Progenitor cell of endocrine pancreas (in vitro differentiated cells): ENCODE data around the gene RNF17. TPM values are rescaled to one million over a fixed set of nuclear protein-coding genes. Genes with fewer than 3 reads are reported as not detected.

Source experiments
- DNase-seq: peaks from one replicate; pipeline ENCODE4 v3.0.0; 2021; ENCODE audit warnings: low spot score; ENCODE audit not compliant: unreplicated experiment
- H3K27ac Mint-ChIP-seq: 2 replicates; pipeline ENCODE4 v1.8.0; 2021; ENCODE audit warnings: mild to moderate bottlenecking, moderate library complexity, mixed read lengths
- H3K27me3 Mint-ChIP-seq: 2 replicates; pipeline ENCODE4 v1.8.0; 2021; ENCODE audit warnings: mixed read lengths
- H3K36me3 Mint-ChIP-seq: 2 replicates; pipeline ENCODE4 v1.8.0; 2022; ENCODE audit warnings: mixed read lengths; ENCODE audit not compliant: insufficient read depth
- H3K4me1 Mint-ChIP-seq: 2 replicates; pipeline ENCODE4 v1.8.0; 2021; ENCODE audit warnings: low read depth, mixed read lengths
- H3K4me3 Mint-ChIP-seq: 2 replicates; pipeline ENCODE4 v1.8.0; 2021; ENCODE audit warnings: low read depth, mild to moderate bottlenecking, moderate library complexity, mixed read lengths
- H3K9me3 Mint-ChIP-seq: 2 replicates; pipeline ENCODE4 v1.8.0; 2021; ENCODE audit warnings: low read depth, mixed read lengths
- long read RNA-seq: library from polyadenylated mRNA; unstranded; transcript quantifications from one replicate; pipeline ENCODE4 v2.0.0, GENCODE V29; 2020
- total RNA-seq: library from RNA; stranded (reverse); gene quantifications from 2 replicates; pipeline ENCODE4 v1.2.1, GENCODE V29; 2021
- TF ChIP-seq, protein P1 (sequence below): fragments of 200-600 bp; sonication (generic); IDR thresholded peaks from one replicate; pipeline ENCODE4 v1.5.0; 2021; ENCODE audit warnings: antibody characterized with exemption, mild to moderate bottlenecking; ENCODE audit not compliant: unreplicated experiment

Gene RNF17, protein sequence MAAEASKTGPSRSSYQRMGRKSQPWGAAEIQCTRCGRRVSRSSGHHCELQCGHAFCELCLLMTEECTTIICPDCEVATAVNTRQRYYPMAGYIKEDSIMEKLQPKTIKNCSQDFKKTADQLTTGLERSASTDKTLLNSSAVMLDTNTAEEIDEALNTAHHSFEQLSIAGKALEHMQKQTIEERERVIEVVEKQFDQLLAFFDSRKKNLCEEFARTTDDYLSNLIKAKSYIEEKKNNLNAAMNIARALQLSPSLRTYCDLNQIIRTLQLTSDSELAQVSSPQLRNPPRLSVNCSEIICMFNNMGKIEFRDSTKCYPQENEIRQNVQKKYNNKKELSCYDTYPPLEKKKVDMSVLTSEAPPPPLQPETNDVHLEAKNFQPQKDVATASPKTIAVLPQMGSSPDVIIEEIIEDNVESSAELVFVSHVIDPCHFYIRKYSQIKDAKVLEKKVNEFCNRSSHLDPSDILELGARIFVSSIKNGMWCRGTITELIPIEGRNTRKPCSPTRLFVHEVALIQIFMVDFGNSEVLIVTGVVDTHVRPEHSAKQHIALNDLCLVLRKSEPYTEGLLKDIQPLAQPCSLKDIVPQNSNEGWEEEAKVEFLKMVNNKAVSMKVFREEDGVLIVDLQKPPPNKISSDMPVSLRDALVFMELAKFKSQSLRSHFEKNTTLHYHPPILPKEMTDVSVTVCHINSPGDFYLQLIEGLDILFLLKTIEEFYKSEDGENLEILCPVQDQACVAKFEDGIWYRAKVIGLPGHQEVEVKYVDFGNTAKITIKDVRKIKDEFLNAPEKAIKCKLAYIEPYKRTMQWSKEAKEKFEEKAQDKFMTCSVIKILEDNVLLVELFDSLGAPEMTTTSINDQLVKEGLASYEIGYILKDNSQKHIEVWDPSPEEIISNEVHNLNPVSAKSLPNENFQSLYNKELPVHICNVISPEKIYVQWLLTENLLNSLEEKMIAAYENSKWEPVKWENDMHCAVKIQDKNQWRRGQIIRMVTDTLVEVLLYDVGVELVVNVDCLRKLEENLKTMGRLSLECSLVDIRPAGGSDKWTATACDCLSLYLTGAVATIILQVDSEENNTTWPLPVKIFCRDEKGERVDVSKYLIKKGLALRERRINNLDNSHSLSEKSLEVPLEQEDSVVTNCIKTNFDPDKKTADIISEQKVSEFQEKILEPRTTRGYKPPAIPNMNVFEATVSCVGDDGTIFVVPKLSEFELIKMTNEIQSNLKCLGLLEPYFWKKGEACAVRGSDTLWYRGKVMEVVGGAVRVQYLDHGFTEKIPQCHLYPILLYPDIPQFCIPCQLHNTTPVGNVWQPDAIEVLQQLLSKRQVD (N-terminal part only)
- not detected in 2 replicates for total RNA-seq
- long read RNA-seq, result 0 reads

DNA sequence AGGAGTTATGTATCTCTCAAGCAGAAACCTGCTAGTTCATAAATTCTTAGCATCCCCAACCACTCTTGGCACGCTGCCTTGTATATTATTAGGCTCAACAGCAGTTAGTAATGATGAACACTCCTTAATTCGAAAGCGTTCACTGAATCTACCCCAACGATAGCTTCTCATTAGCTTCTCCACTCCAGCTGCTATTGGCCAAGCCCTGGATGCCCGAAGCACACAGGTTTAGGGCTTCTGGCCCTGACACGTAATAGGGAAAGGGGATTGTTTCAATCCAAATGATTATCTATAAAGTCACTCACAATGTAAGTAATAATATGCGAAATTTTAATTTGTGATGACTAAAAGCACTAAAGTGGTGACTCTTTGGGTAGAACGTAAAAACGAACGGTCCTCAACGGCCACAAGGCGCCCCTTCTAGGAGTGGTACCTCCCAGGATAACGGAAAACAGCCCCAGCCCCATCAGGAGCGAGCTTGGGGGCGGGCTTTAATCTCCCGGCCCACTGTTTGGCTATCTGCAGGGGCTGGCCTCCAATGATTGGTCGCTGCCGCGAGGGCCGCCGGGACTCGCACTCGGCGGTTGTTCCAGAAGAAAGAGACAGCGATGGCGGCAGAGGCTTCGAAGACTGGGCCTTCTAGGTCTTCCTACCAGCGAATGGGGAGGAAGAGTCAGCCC is at the start of gene RNF17:
RNF17 (plus strand) TSS at position 574 of the 680 bp plus-strand sequence; CDS start at position 609, 35 bp downstream.
- DNase-seq, result no peak

DNA sequence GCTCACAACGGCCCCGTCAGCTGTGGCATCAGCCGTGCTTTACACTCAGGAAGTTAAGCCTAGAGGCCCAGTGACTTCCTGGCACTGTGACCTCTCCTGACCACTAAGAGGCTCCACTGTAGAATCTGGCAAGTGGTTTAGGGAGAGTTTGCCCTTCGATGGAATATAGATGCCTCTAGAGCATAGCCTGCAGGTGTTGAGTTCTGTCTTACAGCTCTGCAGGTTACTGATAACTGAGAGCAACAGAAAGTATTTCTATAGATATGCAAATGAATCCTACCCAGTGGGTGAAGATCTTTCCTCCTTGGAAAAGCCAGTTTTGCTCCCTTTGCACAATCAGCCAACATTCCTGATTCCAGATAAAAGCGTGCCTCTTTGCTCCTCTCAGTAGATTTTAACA is 48.0 kb upstream of the RNF17 start:
- no peaks in the 10 kb centered on the region for H3K36me3 Mint-ChIP-seq
- no peak for DNase-seq
- TF ChIP-seq, protein P1, sequence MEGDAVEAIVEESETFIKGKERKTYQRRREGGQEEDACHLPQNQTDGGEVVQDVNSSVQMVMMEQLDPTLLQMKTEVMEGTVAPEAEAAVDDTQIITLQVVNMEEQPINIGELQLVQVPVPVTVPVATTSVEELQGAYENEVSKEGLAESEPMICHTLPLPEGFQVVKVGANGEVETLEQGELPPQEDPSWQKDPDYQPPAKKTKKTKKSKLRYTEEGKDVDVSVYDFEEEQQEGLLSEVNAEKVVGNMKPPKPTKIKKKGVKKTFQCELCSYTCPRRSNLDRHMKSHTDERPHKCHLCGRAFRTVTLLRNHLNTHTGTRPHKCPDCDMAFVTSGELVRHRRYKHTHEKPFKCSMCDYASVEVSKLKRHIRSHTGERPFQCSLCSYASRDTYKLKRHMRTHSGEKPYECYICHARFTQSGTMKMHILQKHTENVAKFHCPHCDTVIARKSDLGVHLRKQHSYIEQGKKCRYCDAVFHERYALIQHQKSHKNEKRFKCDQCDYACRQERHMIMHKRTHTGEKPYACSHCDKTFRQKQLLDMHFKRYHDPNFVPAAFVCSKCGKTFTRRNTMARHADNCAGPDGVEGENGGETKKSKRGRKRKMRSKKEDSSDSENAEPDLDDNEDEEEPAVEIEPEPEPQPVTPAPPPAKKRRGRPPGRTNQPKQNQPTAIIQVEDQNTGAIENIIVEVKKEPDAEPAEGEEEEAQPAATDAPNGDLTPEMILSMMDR, result no peak
- H3K4me3 Mint-ChIP-seq, result no peak overlapping the region
- peaks cover 26% of the 10 kb centered on the region for H3K27me3 Mint-ChIP-seq
- no peaks in the 10 kb centered on the region for H3K9me3 Mint-ChIP-seq
- H3K4me1 Mint-ChIP-seq, result peaks cover 14% of the 10 kb centered on the region
- H3K27ac Mint-ChIP-seq, result no peak overlapping the region

More for the DNA sequence above, at the start of gene RNF17:
- Mint-ChIP-seq H3K36me3 (peaks cover 1% of the 10 kb centered on the region), H3K4me3 (no peak within 1 kb of the TSS), H3K9me3 (peaks cover 3% of the 10 kb centered on the region), H3K27me3 (peaks cover 3% of the 10 kb centered on the region), H3K4me1 (no peaks in the 10 kb centered on the region), H3K27ac (no peak within 1 kb of the TSS)
- TF ChIP-seq, protein P1, result no peak

DNA sequence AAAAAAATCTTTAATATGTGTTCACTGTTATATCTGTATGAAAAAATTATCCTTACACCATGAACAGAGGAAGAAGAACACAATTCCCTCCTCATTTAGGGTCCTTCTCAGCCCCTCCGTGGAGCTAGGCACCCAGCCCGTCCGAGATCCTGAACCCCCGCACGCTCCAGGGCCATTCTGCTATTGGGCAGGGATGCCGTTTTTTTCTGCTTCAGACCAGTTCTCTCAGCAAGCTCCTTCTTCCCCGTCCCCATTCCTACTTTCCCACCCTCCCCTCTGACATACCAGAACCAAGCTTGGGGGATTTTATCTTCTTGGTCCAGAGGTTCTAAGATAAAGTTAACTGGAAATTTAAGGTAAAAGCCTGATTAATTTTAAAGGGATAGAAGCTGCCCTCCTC is 47.5 kb upstream of the RNF17 start:
- no peak overlapping the region for H3K27ac Mint-ChIP-seq
- no peak for DNase-seq
- H3K4me1 Mint-ChIP-seq, result peaks cover 14% of the 10 kb centered on the region
- H3K4me3 Mint-ChIP-seq, result no peak overlapping the region
- peaks cover 24% of the 10 kb centered on the region for H3K27me3 Mint-ChIP-seq
- H3K36me3 Mint-ChIP-seq, result no peaks in the 10 kb centered on the region
- TF ChIP-seq, protein P1, result no peak
- no peaks in the 10 kb centered on the region for H3K9me3 Mint-ChIP-seq

DNA sequence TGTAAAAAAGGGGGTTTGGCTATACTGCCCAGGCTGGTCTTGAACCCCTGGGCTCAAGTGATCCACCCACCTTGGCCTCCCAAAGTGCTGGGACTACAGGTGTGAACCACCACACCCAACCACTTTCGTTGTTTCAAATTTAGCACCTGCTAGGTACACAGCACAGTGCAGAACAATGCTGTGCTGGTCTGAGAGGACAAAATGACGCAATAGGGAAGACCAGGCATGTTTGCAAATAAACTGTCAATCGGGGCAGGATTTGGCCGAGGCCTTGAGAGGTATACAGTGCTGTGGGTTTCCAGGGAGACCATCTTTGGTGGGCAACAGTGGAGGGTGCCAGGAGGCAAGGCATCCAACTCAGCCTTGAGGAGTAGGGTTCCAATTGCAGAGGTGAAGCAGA is 46.8 kb upstream of the RNF17 start:
- H3K36me3 Mint-ChIP-seq, result no peaks in the 10 kb centered on the region
- peaks cover 14% of the 10 kb centered on the region for H3K4me1 Mint-ChIP-seq
- H3K27me3 Mint-ChIP-seq, result peaks cover 23% of the 10 kb centered on the region
- no peak overlapping the region for H3K27ac Mint-ChIP-seq
- no peak overlapping the region for H3K4me3 Mint-ChIP-seq
- H3K9me3 Mint-ChIP-seq, result no peaks in the 10 kb centered on the region
- TF ChIP-seq, protein P1, result no peak
- DNase-seq, result no peak
